GM06990 (cell line): ENCODE data around the gene FXYD2.

ENCODE experiments used
- DNase-seq: peaks from one replicate; pipeline ENCODE4 v3.0.0-alpha.2; 2011; ENCODE audit not compliant: insufficient read length; ENCODE audit errors: extremely low read depth
- H3K27me3 ChIP-seq: replicated peaks from 2 replicates; pipeline ENCODE4 v1.6.0; 2011; ENCODE audit warnings: low read length; ENCODE audit not compliant: control insufficient read depth, insufficient read depth
- H3K36me3 ChIP-seq: 2 replicates; pipeline ENCODE4 v1.5.1; 2011; ENCODE audit warnings: low read length; ENCODE audit not compliant: control insufficient read depth, insufficient read depth
- H3K4me3 ChIP-seq: replicated peaks from 2 replicates; pipeline ENCODE4 v1.5.1; 2011; ENCODE audit warnings: low read depth, mild to moderate bottlenecking, control low read depth, low read length
- TF ChIP-seq, protein P1 (sequence below): IDR thresholded peaks from 2 replicates; pipeline ENCODE4 v1.5.1; 2011; ENCODE audit warnings: low read length, control low read depth, mild to moderate bottlenecking, inconsistent platforms; ENCODE audit not compliant: insufficient read depth, poor library complexity, severe bottlenecking

FXYD2 gene

DNA sequence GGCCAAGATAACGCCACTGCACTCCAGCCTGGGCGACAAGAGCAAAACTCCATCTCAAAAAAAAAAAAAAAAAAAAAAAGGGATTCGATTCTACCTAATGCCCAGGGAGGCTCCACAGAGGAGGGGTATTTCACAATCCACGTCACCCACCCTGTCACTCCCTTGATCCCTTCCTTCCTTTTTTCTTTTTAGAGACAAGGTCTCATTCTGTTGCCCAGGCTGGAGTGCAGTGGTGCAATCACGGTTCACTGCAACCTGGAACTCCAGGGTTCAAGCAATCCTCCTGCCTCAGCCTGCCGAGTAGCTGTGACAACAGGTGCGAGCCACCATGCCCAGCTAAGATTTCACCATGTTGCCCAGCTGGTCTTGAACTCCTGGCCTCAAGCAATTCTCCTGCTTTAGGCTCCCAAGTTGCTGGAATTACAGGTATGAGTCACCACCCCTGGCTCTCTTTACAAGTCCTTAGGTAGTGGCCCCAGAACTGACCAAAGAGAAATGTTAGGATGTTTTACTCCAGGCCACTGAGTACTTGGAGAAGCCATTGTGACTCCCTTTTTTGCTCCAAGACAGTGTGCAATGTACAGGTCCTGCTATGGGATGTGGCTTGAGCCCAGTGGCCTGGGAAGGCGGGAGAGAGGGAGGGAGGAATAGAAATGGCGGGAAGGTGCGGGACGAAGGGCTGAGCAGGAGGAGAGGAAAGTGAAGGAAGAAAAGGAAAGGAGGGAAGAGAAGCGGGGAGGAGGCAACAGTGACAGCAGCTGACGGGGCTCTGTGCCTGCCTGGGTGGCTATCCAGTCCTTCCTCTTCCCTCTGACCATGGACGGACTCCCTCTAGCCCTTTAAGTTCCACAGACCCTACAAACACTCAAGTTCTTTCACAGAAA is 11.8 kb upstream of the FXYD2 start:
- Histone ChIP-seq H3K36me3 (no peaks in the 10 kb centered on the region), H3K27me3 (peaks cover 3% of the 10 kb centered on the region), H3K4me3 (no peak overlapping the region)
- DNase-seq: no peak
- TF ChIP-seq, protein P1, sequence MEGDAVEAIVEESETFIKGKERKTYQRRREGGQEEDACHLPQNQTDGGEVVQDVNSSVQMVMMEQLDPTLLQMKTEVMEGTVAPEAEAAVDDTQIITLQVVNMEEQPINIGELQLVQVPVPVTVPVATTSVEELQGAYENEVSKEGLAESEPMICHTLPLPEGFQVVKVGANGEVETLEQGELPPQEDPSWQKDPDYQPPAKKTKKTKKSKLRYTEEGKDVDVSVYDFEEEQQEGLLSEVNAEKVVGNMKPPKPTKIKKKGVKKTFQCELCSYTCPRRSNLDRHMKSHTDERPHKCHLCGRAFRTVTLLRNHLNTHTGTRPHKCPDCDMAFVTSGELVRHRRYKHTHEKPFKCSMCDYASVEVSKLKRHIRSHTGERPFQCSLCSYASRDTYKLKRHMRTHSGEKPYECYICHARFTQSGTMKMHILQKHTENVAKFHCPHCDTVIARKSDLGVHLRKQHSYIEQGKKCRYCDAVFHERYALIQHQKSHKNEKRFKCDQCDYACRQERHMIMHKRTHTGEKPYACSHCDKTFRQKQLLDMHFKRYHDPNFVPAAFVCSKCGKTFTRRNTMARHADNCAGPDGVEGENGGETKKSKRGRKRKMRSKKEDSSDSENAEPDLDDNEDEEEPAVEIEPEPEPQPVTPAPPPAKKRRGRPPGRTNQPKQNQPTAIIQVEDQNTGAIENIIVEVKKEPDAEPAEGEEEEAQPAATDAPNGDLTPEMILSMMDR: no peak

DNA sequence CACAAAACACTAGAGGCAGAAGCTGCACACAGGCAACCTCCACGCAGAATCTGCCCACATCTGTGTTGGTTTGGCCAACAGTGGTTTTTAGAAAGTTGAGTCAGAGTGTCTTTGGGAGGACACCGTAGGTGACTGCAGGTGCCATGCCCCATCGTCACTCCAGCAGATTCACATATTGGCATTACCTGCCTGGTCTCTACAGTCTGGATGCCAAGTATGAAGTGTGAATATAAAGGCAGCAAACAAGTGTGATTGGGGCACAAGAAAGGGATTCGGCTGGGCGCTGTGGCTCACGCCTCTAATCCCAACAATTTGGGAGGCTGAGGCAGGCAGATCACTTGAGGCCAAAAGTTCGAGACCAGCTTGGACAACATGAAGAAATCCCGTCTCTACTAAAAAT is 11.0 kb upstream of the FXYD2 start:
- no peak overlapping the region for H3K4me3 ChIP-seq
- H3K36me3 ChIP-seq: no peaks in the 10 kb centered on the region
- peaks cover 3% of the 10 kb centered on the region for H3K27me3 ChIP-seq
- TF ChIP-seq, protein P1: no peak
- DNase-seq: no peak

DNA sequence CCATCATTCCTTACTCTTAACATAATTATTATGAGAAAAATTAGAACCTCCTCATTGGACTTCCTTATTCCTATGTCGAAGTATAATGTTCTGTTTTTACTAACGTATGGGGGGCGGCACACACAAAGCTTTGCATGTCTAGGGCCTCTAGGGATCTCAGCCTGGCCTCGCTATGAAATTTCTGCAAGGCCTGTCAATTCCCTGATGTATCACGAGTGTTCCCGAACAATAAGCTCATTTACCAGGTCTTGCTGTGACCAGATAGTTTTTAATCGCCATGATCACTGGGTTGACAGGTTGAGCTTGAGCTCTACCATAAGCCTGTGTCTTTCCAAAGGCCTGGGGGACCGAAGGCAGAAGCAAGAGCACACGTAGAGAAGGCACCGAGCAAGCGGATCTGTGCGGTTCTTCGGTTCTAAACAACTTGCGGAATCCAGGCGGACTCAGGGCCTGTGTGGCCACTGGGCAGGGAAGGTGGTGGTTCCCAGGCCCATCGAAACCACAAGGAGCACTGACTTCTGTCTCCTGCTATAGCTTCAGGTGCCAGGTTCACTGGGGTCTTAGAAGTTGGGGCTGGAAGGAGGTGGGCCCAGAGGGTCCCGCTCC is 10.4 kb upstream of the FXYD2 start:
- Histone ChIP-seq H3K4me3 (no peak overlapping the region), H3K27me3 (peaks cover 3% of the 10 kb centered on the region), H3K36me3 (no peaks in the 10 kb centered on the region)
- TF ChIP-seq, protein P1: no peak
- no peak for DNase-seq

DNA sequence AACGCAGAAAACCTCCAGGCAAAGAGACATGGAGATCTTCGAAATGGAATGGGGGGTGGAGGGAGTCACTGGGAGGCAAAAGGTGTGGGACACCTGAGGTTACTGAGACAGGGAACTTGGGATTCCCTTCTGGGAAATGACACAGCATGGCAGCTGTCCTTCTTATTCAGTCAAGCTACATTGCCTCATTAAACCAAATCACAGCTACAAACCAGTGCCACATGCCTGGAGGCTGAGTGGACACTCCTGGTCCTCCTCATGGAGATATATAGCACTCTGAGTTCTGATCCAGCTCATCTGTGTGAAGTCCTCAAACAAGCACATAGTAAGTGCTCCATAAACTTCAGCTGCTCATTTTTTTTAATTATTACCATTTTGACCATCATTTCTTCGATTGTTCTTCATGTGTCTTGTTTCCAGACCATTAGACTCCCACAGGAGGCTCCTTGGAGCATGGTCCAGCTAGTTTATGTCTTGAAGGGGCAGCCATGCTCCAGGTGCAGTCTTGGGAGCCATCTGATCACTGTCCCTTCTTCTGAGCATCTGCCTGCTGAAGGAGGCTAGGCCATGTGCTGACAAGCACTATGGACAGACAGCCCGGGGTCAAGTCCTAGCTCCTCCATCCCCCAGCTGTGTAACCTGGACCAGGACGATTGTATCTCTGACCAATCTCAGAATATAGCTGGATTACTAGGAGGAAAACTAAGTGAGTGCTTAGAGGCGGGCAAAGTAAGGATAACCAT is 9.7 kb upstream of the FXYD2 start:
- Histone ChIP-seq H3K4me3 (no peak overlapping the region), H3K36me3 (no peaks in the 10 kb centered on the region), H3K27me3 (peaks cover 1% of the 10 kb centered on the region)
- TF ChIP-seq, protein P1: no peak
- no peak for DNase-seq

DNA sequence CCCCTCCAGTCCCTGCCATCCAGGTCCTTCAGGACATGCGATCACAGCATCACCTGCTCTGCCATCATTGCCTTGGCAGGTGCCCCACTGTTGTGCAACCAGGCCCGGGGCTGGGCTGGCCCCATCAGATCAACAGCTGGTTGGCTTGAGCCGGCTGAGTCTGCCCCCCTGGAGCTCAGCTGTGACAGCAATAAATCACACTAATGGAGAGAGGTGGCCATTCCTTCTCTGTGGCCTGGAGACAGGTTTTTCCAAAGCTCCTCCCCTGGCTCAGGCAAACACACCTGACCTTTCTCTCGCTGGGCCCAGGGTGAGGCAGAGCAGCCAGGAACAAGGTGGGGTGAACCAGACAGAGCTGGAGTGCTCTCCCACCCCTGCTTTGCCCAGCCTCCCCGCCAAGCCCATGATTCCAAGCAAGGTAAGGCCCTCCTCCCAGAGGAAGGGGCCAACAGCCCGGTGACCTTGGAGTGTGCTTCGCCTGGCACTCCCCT is 8.9 kb upstream of the FXYD2 start:
- no peak overlapping the region for H3K4me3 ChIP-seq
- DNase-seq: no peak
- H3K27me3 ChIP-seq: peaks cover 1% of the 10 kb centered on the region
- TF ChIP-seq, protein P1: no peak
- no peaks in the 10 kb centered on the region for H3K36me3 ChIP-seq
